Neural progenitor cell (in vitro differentiated cells): ENCODE results near the gene CRTC1. TPM values are rescaled to one million over a fixed set of nuclear protein-coding genes. Genes with fewer than 3 reads are reported as not detected.

ENCODE experiments used
- DNase-seq: peaks from one replicate; pipeline ENCODE4 v3.0.0-alpha.2; 2016; ENCODE audit warnings: low spot score
- H2AFZ ChIP-seq: fragments of 200-600 bp; sonication (generic); replicated peaks from 2 replicates; pipeline ENCODE4 v1.6.1; 2016; ENCODE audit warnings: antibody characterized with exemption
- H3F3A ChIP-seq: fragments of 200-600 bp; sonication (generic); 2 replicates; pipeline ENCODE4 v1.6.1; 2016; ENCODE audit warnings: antibody characterized with exemption, low read depth
- H3K27ac ChIP-seq: fragments of 200-600 bp; sonication (generic); 2 replicates; pipeline ENCODE4 v1.5.1; 2016; ENCODE audit warnings: mild to moderate bottlenecking
- H3K27me3 ChIP-seq: fragments of 200-600 bp; sonication (generic); 2 replicates; pipeline ENCODE4 v1.6.1; 2016; ENCODE audit warnings: mild to moderate bottlenecking, moderate library complexity
- H3K36me3 ChIP-seq: fragments of 200-600 bp; sonication (generic); 2 replicates; pipeline ENCODE4 v1.5.1; 2016
- H3K4me1 ChIP-seq: fragments of 200-600 bp; sonication (generic); 2 replicates; pipeline ENCODE4 v1.6.1; 2016; ENCODE audit warnings: mixed run types
- H3K4me2 ChIP-seq: fragments of 200-600 bp; sonication (generic); 2 replicates; pipeline ENCODE4 v1.6.1; 2016
- H3K4me3 ChIP-seq: fragments of 200-600 bp; sonication (generic); 2 replicates; pipeline ENCODE4 v1.5.1; 2016
- H3K79me2 ChIP-seq: fragments of 200-600 bp; sonication (generic); 2 replicates; pipeline ENCODE4 v1.6.1; 2016; ENCODE audit warnings: low read depth
- H3K9ac ChIP-seq: fragments of 200-600 bp; sonication (generic); 2 replicates; pipeline ENCODE4 v1.6.1; 2016
- H3K9me3 ChIP-seq: fragments of 200-600 bp; sonication (generic); 2 replicates; pipeline ENCODE4 v1.5.1; 2016; ENCODE audit warnings: low read depth
- H4K20me1 ChIP-seq: fragments of 200-600 bp; sonication (generic); 2 replicates; pipeline ENCODE4 v1.6.1; 2016; ENCODE audit warnings: low read depth
- H3K27ac Mint-ChIP-seq: 3 replicates; pipeline ENCODE4 v1.8.0; 2021; ENCODE audit warnings: mixed read lengths
- H3K27me3 Mint-ChIP-seq: 2 replicates; pipeline ENCODE4 v1.8.0; 2022; ENCODE audit warnings: low read depth, mild to moderate bottlenecking, inconsistent platforms, moderate library complexity, mixed read lengths; ENCODE audit not compliant: insufficient read depth
- H3K36me3 Mint-ChIP-seq: 3 replicates; pipeline ENCODE4 v1.8.0; 2021; ENCODE audit warnings: mixed read lengths
- H3K4me1 Mint-ChIP-seq: 3 replicates; pipeline ENCODE4 v1.8.0; 2021; ENCODE audit warnings: mixed read lengths
- H3K4me3 Mint-ChIP-seq: 3 replicates; pipeline ENCODE4 v1.8.0; 2021; ENCODE audit warnings: mild to moderate bottlenecking, moderate library complexity, mixed read lengths
- H3K9me3 Mint-ChIP-seq: 3 replicates; pipeline ENCODE4 v1.8.0; 2020; ENCODE audit warnings: mixed read lengths
- CTCF ChIP-seq: fragments of 200-600 bp; sonication (generic); IDR thresholded peaks from 2 replicates; pipeline ENCODE4 v1.5.1; 2017; ENCODE audit warnings: antibody characterized with exemption, mild to moderate bottlenecking
- EZH2 ChIP-seq: fragments of 200-600 bp; sonication (generic); IDR thresholded peaks from 2 replicates; pipeline ENCODE4 v1.6.1; 2017; ENCODE audit warnings: antibody characterized with exemption, mild to moderate bottlenecking, moderate library complexity
- EZH2phosphoT487 ChIP-seq: fragments of 200-600 bp; sonication (generic); IDR thresholded peaks from 2 replicates; pipeline ENCODE4 v1.6.1; 2017; ENCODE audit warnings: antibody characterized with exemption
- total RNA-seq: library from RNA; depleted of rRNA; stranded (reverse); fragments of >200 nt; gene quantifications from 2 replicates; pipeline ENCODE4 v1.2.3, GENCODE V29; 2015; ENCODE audit warnings: low replicate concordance

CRTC1 gene
- total RNA-seq, 1 donor from 2014 or later: 2.4 TPM

DNA sequence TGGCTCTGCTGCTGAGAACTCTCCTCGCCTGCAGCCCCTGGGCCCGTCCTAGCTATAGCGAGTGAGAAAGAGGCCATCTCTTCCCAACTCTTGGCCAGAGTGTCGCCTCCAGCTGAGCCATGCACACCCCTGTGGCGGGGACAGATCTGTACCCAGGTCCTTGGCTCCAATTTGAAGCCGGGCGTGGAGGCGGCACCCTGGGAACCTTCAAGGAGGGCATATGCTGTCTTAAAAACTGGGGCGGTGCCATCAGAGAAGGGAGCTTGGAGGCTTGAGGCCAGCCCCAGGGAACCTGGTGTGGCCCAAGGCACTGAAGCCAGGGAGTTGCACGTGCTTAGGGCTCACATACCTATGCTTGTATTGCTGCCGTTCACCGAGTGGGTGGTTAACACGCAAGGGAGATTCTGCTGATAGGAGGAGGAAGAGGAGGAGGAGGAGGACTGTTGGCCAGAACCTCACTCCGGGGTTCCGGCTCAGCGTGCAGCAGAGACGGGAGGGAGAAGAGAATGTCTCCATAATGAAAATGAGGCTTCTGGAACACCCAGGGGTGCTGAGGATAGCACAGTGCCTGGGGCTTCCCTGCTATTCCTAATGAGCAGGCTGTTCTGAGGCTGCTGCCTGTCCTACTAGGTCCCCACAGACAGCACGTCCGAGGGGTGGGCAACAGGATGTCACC is 67.0 kb downstream of the CRTC1 start:
- peaks cover 17% of the 10 kb centered on the region for H3K4me1 ChIP-seq
- TF ChIP-seq EZH2phosphoT487 (no peak), CTCF (no peak), EZH2 (no peak)

DNA sequence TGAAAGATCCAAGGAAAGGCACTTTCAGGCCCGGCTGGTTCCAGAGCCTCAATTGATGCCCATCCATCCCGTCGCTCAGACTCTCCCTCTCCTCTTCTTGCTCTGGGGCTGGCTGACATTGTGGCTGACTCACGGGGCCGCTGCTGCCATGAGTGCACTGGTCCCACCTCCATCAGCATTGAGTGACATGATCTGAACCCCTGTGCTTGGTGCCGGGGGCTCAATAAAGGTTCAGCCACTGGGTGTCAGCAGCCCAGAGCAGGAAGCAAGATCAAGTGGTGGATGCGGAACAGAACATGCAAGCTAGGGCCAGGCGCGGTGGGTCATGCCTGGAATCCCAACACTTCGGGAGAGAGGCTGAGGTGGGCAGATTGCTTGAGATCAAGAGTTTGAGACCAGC is 68.1 kb downstream of the CRTC1 start:
- Histone ChIP-seq H3K4me1 (peaks cover 14% of the 10 kb centered on the region), H3K4me3 (no peak overlapping the region), H2AFZ (no peak overlapping the region), H3K4me2 (no peak overlapping the region), H3K36me3 (no peaks in the 10 kb centered on the region), H3K79me2 (no peaks in the 10 kb centered on the region), H4K20me1 (no peaks in the 10 kb centered on the region), H3K27ac (no peak overlapping the region), H3K9me3 (no peaks in the 10 kb centered on the region), H3K9ac (no peak overlapping the region), H3K27me3 (no peaks in the 10 kb centered on the region), H3F3A (peaks cover 4% of the 10 kb centered on the region)
- H3K9me3 Mint-ChIP-seq: no peaks in the 10 kb centered on the region
- no peak overlapping the region for H3K4me3 Mint-ChIP-seq
- H3K4me1 Mint-ChIP-seq: peaks cover 10% of the 10 kb centered on the region
- H3K36me3 Mint-ChIP-seq: peaks cover 10% of the 10 kb centered on the region
- no peak overlapping the region for H3K27ac Mint-ChIP-seq
- peaks cover 2% of the 10 kb centered on the region for H3K27me3 Mint-ChIP-seq
- DNase-seq: no peak
- TF ChIP-seq CTCF (no peak), EZH2 (no peak), EZH2phosphoT487 (no peak)

More for the DNA sequence above, 67.0 kb downstream of the CRTC1 start:
- Mint-ChIP-seq H3K36me3 (peaks cover 10% of the 10 kb centered on the region), H3K9me3 (no peaks in the 10 kb centered on the region), H3K27ac (peak overlapping the region; percentile 57), H3K4me1 (peaks cover 12% of the 10 kb centered on the region), H3K27me3 (peaks cover 2% of the 10 kb centered on the region), H3K4me3 (no peak overlapping the region)
- no peaks in the 10 kb centered on the region for H4K20me1 ChIP-seq
- DNase-seq: no peak
- H3K4me2 ChIP-seq: no peak overlapping the region
- H3K27ac ChIP-seq: no peak overlapping the region
- H3F3A ChIP-seq: peaks cover 4% of the 10 kb centered on the region
- H3K36me3 ChIP-seq: no peaks in the 10 kb centered on the region
- no peaks in the 10 kb centered on the region for H3K9me3 ChIP-seq
- H3K27me3 ChIP-seq: no peaks in the 10 kb centered on the region
- no peaks in the 10 kb centered on the region for H3K79me2 ChIP-seq
- no peak overlapping the region for H3K9ac ChIP-seq
- H3K4me3 ChIP-seq: no peak overlapping the region
- no peak overlapping the region for H2AFZ ChIP-seq

DNA sequence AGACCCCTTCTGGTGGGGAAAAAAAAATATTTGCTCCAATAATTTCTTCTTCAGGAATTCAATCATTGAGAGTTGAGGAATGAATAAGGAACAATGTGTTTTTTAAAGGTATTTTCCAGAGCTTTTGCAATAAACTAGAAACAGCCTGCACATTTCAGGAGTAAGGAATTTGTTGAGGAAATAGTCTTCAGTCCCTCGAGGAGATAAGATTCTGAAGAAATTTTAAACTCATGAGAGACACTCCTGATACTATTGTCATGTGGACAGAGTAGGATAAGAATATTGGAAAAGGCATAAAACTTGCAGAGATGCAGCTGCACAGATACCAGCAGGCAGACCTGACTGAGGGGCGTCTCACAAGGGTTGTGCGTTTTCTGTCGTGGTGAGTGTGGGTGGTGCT is 71.0 kb downstream of the CRTC1 start:
- H3K4me3 ChIP-seq: no peak overlapping the region
- no peak overlapping the region for H3K27ac Mint-ChIP-seq
- peaks cover 8% of the 10 kb centered on the region for H3K4me1 Mint-ChIP-seq

More for the DNA sequence above, 71.0 kb downstream of the CRTC1 start:
- Histone ChIP-seq H3K9me3 (no peaks in the 10 kb centered on the region), H3K36me3 (no peaks in the 10 kb centered on the region), H3K9ac (no peak overlapping the region), H3K27me3 (no peaks in the 10 kb centered on the region), H3K27ac (no peak overlapping the region), H4K20me1 (no peaks in the 10 kb centered on the region), H3K4me2 (no peak overlapping the region), H2AFZ (no peak overlapping the region), H3K79me2 (no peaks in the 10 kb centered on the region), H3K4me1 (peaks cover 7% of the 10 kb centered on the region), H3F3A (peaks cover 3% of the 10 kb centered on the region)
- H3K36me3 Mint-ChIP-seq: peaks cover 10% of the 10 kb centered on the region
- H3K27me3 Mint-ChIP-seq: peaks cover 2% of the 10 kb centered on the region
- DNase-seq: no peak
- TF ChIP-seq CTCF (no peak), EZH2phosphoT487 (no peak), EZH2 (no peak)
- no peak overlapping the region for H3K4me3 Mint-ChIP-seq
- no peaks in the 10 kb centered on the region for H3K9me3 Mint-ChIP-seq
